PC-3 (cell line): ENCODE data around the gene PPM1G. TPM values are rescaled to one million over a fixed set of nuclear protein-coding genes. Genes with fewer than 3 reads are reported as not detected.

Source experiments
- ATAC-seq: fragments of 200-7000 bp; cut with Tn5 transposase; 2 replicates; pipeline ENCODE4 v1.9.1; 2020; ENCODE audit warnings: mild to moderate bottlenecking, moderate library complexity
- Bru-seq: library from RNA; stranded (reverse); fragments of 400-500 nt; gene quantifications from one replicate; lab custom pipeline; 2021; lab: Mats Ljungman, UMichigan
- BruChase-seq, 2 experiments: library from RNA; stranded (reverse); fragments of 400-500 nt; gene quantifications; one replicate each; lab custom pipeline; 2021; lab: Mats Ljungman, UMichigan
- BruUV-seq: library from RNA; stranded (reverse); fragments of 400-500 nt; replicated peaks from 2 replicates; lab custom pipeline; 2021; lab: Mats Ljungman, UMichigan
- CTCF ChIA-PET: fragments of 300-600 bp; sonication (Branson Sonifier 250); formaldehyde crosslinking; loops from one replicate; lab custom pipeline; 2022; ENCODE audit warnings: antibody characterized with exemption; lab: Charles Lee
- POLR2A ChIA-PET: fragments of 300-600 bp; sonication (Branson Sonifier 250); formaldehyde crosslinking; loops from one replicate; lab custom pipeline; 2022; ENCODE audit warnings: antibody characterized with exemption; ENCODE audit not compliant: unreplicated experiment; lab: Charles Lee
- DNase-seq: peaks from one replicate; pipeline ENCODE4 v3.0.0-alpha.2; 2015
- H2AFZ ChIP-seq: fragments of 300-600 bp; sonication (generic); 2 replicates; pipeline ENCODE4 v1.6.0; 2016; ENCODE audit warnings: antibody characterized with exemption, low read length
- H3F3A ChIP-seq: fragments of 300-600 bp; sonication (generic); one replicate; pipeline ENCODE4 v1.6.0; 2017; ENCODE audit warnings: antibody characterized with exemption, low read length, control low read depth, mild to moderate bottlenecking; ENCODE audit not compliant: unreplicated experiment
- H3K27ac ChIP-seq: fragments of 300-600 bp; sonication (generic); 2 replicates; pipeline ENCODE4 v1.5.1; 2016; ENCODE audit warnings: mild to moderate bottlenecking, low read length
- H3K27me3 ChIP-seq: fragments of 300-600 bp; sonication (generic); 2 replicates; pipeline ENCODE4 v1.6.1; 2016; ENCODE audit warnings: low read length, mixed read lengths
- H3K36me3 ChIP-seq: fragments of 300-600 bp; sonication (generic); 2 replicates; pipeline ENCODE4 v1.6.1; 2016; ENCODE audit warnings: low read depth, mixed run types, low read length, mixed read lengths
- H3K4me1 ChIP-seq: fragments of 300-600 bp; sonication (generic); 2 replicates; pipeline ENCODE4 v1.5.1; 2016; ENCODE audit warnings: low read length; ENCODE audit not compliant: insufficient read depth
- H3K4me2 ChIP-seq: fragments of 300-600 bp; sonication (generic); 2 replicates; pipeline ENCODE4 v1.6.0; 2016; ENCODE audit warnings: low read length
- H3K4me3 ChIP-seq: fragments of 300-600 bp; sonication (generic); 2 replicates; pipeline ENCODE4 v1.5.1; 2016; ENCODE audit warnings: mild to moderate bottlenecking, low read length, mixed read lengths
- H3K79me2 ChIP-seq: fragments of 300-600 bp; sonication (generic); 2 replicates; pipeline ENCODE4 v1.6.1; 2017; ENCODE audit warnings: low read length, mixed read lengths
- H3K9ac ChIP-seq: fragments of 300-600 bp; sonication (generic); 2 replicates; pipeline ENCODE4 v1.6.0; 2016; ENCODE audit warnings: mild to moderate bottlenecking, low read length
- H3K9me2 ChIP-seq: fragments of 300-600 bp; sonication (generic); replicated peaks from 2 replicates; pipeline ENCODE4 v1.6.1; 2016; ENCODE audit warnings: mixed run types, low read length, mixed read lengths
- H3K9me3 ChIP-seq: fragments of 300-600 bp; sonication (generic); 2 replicates; pipeline ENCODE4 v1.6.1; 2016; ENCODE audit warnings: low read length, mixed read lengths
- H4K20me1 ChIP-seq: fragments of 300-600 bp; sonication (generic); 2 replicates; pipeline ENCODE4 v1.6.1; 2016; ENCODE audit warnings: low read length, mixed read lengths
- EZH2 ChIP-seq: fragments of 300-600 bp; sonication (generic); IDR thresholded peaks from one replicate; pipeline ENCODE4 v1.6.1; 2017; ENCODE audit warnings: antibody characterized with exemption, mild to moderate bottlenecking, low read length; ENCODE audit not compliant: unreplicated experiment
- EZH2phosphoT487 ChIP-seq: fragments of 300-600 bp; sonication (generic); IDR thresholded peaks from 2 replicates; pipeline ENCODE4 v1.6.1; 2018; ENCODE audit warnings: mild to moderate bottlenecking, antibody characterized with exemption, low read length, borderline replicate concordance
- intact Hi-C: fragments of 100-400 bp; cut with micrococcal nuclease; formaldehyde crosslinking; loops from 2 replicates; pipeline ENCODE4 v1.9.0; 2023
- long read RNA-seq: library from polyadenylated mRNA; unstranded; transcript quantifications from one replicate; pipeline ENCODE4 v2.0.0, GENCODE V29; 2021; ENCODE audit not compliant: unreplicated experiment
- total RNA-seq: library from RNA; depleted of rRNA; stranded (reverse); fragments of >200 nt; gene quantifications from 2 replicates; pipeline ENCODE4 v1.2.3, GENCODE V29; 2014; rRNA removed
- TF ChIP-seq, protein P1 (sequence below): fragments of 300-600 bp; sonication (generic); conservative IDR thresholded peaks from 2 replicates; pipeline ENCODE4 v1.5.1; 2017; ENCODE audit warnings: antibody characterized with exemption, low read depth, mild to moderate bottlenecking, low read length

The PPM1G gene, protein sequence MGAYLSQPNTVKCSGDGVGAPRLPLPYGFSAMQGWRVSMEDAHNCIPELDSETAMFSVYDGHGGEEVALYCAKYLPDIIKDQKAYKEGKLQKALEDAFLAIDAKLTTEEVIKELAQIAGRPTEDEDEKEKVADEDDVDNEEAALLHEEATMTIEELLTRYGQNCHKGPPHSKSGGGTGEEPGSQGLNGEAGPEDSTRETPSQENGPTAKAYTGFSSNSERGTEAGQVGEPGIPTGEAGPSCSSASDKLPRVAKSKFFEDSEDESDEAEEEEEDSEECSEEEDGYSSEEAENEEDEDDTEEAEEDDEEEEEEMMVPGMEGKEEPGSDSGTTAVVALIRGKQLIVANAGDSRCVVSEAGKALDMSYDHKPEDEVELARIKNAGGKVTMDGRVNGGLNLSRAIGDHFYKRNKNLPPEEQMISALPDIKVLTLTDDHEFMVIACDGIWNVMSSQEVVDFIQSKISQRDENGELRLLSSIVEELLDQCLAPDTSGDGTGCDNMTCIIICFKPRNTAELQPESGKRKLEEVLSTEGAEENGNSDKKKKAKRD
- total RNA-seq (122 and 133 TPM in 2 replicates), Bru-seq, nascent RNA (percentile 83 among the genes with signal in this experiment), BruChase-seq, experiment 1, labeled RNA remaining after a 6-hour chase (percentile 92 among the genes with signal in this experiment), BruChase-seq, experiment 2, labeled RNA remaining after a 2-hour chase (percentile 86 among the genes with signal in this experiment)
- long read RNA-seq, transcript PPM1G-201 (10 exons, 2,311 nt), result major isoform, 153 of 217 reads
- long read RNA-seq, partial matches to known transcripts, result 49 of 217 reads
- long read RNA-seq, other reads (novel, unspliced or antisense), result 15 of 217 reads

DNA sequence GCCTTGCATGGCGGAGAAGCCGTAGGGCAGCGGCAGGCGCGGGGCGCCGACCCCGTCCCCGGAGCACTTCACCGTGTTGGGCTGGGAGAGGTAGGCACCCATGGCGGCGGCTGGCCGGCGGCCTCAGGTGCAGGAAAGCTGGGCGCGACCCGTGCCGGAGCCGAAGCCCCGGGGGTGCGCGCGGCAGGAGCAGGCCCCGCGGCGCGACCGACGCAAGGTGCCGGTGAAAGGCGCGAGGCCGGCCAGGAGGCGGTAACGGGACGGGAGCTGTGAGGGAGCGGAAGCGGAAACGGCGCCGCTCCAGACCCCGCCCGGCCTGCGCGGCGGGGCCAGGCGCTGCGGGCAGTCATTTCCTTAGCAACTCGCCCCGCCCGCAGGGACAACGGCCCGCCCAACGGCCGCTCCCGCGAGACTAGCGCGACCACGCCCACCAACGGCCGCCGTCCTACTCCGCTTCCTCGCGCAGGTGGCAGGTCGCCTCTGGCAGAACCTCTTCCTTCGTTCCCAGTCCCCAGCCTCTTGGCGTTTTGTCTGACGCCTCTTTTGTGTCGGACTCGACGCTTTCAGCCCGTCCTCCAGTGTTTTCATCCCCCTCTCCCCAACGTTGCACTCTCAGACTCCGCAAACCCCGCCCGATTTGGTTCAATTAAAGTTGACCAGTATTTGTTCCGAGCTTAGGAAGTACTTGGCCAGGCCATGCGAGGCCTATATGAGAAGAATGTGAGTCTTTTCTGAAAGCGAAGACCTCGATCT lies at the start of gene PPM1G:
PPM1G (minus strand) TSS at position 271 of the 753 bp plus-strand sequence; CDS start at position 102, 169 bp downstream.
- Histone ChIP-seq H3K79me2 (peaks cover 49% of the 10 kb centered on the region), H3K9ac (peak within 1 kb of the TSS; percentile 91), H3K4me3 (peak within 1 kb of the TSS; percentile 77), H2AFZ (peak within 1 kb of the TSS; percentile 90), H3K4me1 (peaks cover 21% of the 10 kb centered on the region; the same call in 1 of the 2 replicates), H4K20me1 (peaks cover 27% of the 10 kb centered on the region), H3K27ac (peak within 1 kb of the TSS; percentile 50), H3K36me3 (peaks cover 3% of the 10 kb centered on the region; the same call in 1 of the 2 replicates), H3F3A (no peaks in the 10 kb centered on the region), H3K9me2 (no peaks in the 10 kb centered on the region), H3K27me3 (no peaks in the 10 kb centered on the region), H3K9me3 (no peaks in the 10 kb centered on the region), H3K4me2 (peak within 1 kb of the TSS; percentile 96)
- ATAC-seq (peak; percentile 97), DNase-seq (peak; percentile 96)
- intact Hi-C loops, result loop anchor here (1.0 to 10.0 kb wide), 3 partner anchors 19 to 245 kb away; partner anchors contain the start of genes CCDC121, GPN1 and NRBP1
- TF ChIP-seq EZH2phosphoT487, result no peak
- TF ChIP-seq, protein P1, sequence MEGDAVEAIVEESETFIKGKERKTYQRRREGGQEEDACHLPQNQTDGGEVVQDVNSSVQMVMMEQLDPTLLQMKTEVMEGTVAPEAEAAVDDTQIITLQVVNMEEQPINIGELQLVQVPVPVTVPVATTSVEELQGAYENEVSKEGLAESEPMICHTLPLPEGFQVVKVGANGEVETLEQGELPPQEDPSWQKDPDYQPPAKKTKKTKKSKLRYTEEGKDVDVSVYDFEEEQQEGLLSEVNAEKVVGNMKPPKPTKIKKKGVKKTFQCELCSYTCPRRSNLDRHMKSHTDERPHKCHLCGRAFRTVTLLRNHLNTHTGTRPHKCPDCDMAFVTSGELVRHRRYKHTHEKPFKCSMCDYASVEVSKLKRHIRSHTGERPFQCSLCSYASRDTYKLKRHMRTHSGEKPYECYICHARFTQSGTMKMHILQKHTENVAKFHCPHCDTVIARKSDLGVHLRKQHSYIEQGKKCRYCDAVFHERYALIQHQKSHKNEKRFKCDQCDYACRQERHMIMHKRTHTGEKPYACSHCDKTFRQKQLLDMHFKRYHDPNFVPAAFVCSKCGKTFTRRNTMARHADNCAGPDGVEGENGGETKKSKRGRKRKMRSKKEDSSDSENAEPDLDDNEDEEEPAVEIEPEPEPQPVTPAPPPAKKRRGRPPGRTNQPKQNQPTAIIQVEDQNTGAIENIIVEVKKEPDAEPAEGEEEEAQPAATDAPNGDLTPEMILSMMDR, result no peak
- TF ChIP-seq EZH2, result no peak
- BruUV-seq, result no TSS peak
- ChIA-PET CTCF (interaction anchor here (1.0 to 1.2 kb wide), 3 partner anchors 20 to 280 kb away, joined by 3 to 4 read pairs (median 3); no protein-coding TSS in a partner anchor), POLR2A (interaction anchor here (0.5 to 1.2 kb wide), 6 partner anchors 19 to 1065 kb away, joined by 3 to 10 read pairs (median 6); partner anchors contain the start of genes EIF2B4, NRBP1 and SNX17)

DNA sequence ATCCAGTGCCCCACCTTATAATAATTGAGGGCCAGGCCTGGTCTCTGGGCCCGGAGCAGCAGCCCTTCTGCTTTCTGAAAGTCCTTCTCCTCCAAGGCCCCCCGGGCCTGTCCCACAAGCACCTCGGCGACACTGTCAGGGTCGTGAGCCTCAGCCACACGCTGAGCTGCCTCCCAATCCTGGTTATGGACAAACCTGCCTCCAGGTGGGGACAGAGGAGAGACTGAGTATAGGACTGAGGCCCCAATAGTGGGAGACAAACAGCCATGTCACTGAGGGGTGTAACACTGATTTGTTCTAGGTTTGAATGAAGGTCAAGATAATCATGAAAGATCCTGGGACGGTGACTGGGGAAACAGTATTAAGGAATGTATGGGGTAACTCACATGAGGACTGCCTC lies 44.6 kb upstream of the PPM1G start:
- no peaks in the 10 kb centered on the region for H3K9me3 ChIP-seq
- H3K9me2 ChIP-seq, result no peaks in the 10 kb centered on the region
- CTCF ChIA-PET, result no interaction called here
- no peaks in the 10 kb centered on the region for H3K79me2 ChIP-seq
- no TSS peak for BruUV-seq
- ATAC-seq, result no peak; the same call in 1 of the 2 replicates
- no peak overlapping the region for H3K27ac ChIP-seq
- H3K4me3 ChIP-seq, result no peak overlapping the region
- POLR2A ChIA-PET, result no interaction called here
- intact Hi-C loops, result no loop called here
- DNase-seq, result no peak
- no peaks in the 10 kb centered on the region; the same call in 1 of the 2 replicates for H3K36me3 ChIP-seq
- H2AFZ ChIP-seq, result no peak overlapping the region
- no peaks in the 10 kb centered on the region for H3F3A ChIP-seq
- H3K4me1 ChIP-seq, result no peaks in the 10 kb centered on the region
- no peaks in the 10 kb centered on the region for H3K27me3 ChIP-seq
- H3K4me2 ChIP-seq, result no peak overlapping the region
- no peak overlapping the region for H3K9ac ChIP-seq
- TF ChIP-seq EZH2phosphoT487 (no peak), EZH2 (no peak)
- TF ChIP-seq, protein P1, result 0 out of 2 replicates have a peak, but pooled peaks have one; percentile 17
- H4K20me1 ChIP-seq, result no peaks in the 10 kb centered on the region
